ENCODE measurements around the gene PCIF1. TPM values are rescaled to one million over a fixed set of nuclear protein-coding genes. Genes with fewer than 3 reads are reported as not detected.

PCIF1 gene
- 13.1 and 14.9 TPM in 2 replicates for total RNA-seq (2014; rRNA removed; shearing (Covaris generic))

GRCh38 chr20:45934586-45935415 is at the start of gene PCIF1:
Gene PCIF1, plus strand, starts transcription at chr20:45934683. Its CDS starts 4,317 bp downstream, at chr20:45939000.

GRCh38 chr20:45887346-45887715 is 47.2 kb upstream of the PCIF1 start, which contains the start of gene SPATA25:
Gene SPATA25, minus strand, starts transcription at chr20:45887622. Its CDS starts 32 bp downstream, at chr20:45887590.

GRCh38 chr20:45890985-45891983 is 43.2 kb upstream of the PCIF1 start, which contains the start of the genes CTSA and NEURL2:
Gene CTSA, plus strand, starts transcription at chr20:45891335. Its CDS starts 234 bp downstream, at chr20:45891569.
Gene NEURL2, minus strand, starts transcription at chr20:45891208. Its CDS starts 217 bp downstream, at chr20:45890991.

GRCh38 chr20:45911486-45912343 is 22.8 kb upstream of the PCIF1 start, which contains the start of gene PLTP:
Gene PLTP, minus strand, starts transcription at chr20:45912155. Its CDS starts 703 bp downstream, at chr20:45911452.

GRCh38 chr20:45971675-45972499 is 37.4 kb downstream of the PCIF1 start, which contains the start of gene ZNF335:
Gene ZNF335, minus strand, starts transcription at chr20:45972203. Its CDS starts 793 bp downstream, at chr20:45971410.

Other genes starting within 250 kb of the PCIF1 start
- gene WFDC13, start 232.6 kb upstream of the PCIF1 start, total RNA-seq (2014; rRNA removed; shearing (Covaris generic)) = not detected in 2 replicates
- not detected in 2 replicates for gene WFDC10B, start 229.7 kb upstream of the PCIF1 start, total RNA-seq (2014; rRNA removed; shearing (Covaris generic))
- gene SPINT4, start 212.3 kb upstream of the PCIF1 start, total RNA-seq (2014; rRNA removed; shearing (Covaris generic)) = not detected in 2 replicates
- gene WFDC3, start 142.8 kb upstream of the PCIF1 start, total RNA-seq (2014; rRNA removed; shearing (Covaris generic)) = 0.41 and 1.9 TPM in 2 replicates
- gene DNTTIP1, start 142.7 kb upstream of the PCIF1 start, total RNA-seq (2014; rRNA removed; shearing (Covaris generic)) = 100 and 116 TPM in 2 replicates
- gene UBE2C, start 122.0 kb upstream of the PCIF1 start, total RNA-seq (2014; rRNA removed; shearing (Covaris generic)) = 200 and 242 TPM in 2 replicates
- gene TNNC2, start 107.4 kb upstream of the PCIF1 start, total RNA-seq (2014; rRNA removed; shearing (Covaris generic)) = 1.7 TPM in 1 of 2 replicates, not detected in the other
- 89.4 and 89.5 TPM in 2 replicates for gene SNX21, start 100.9 kb upstream of the PCIF1 start, total RNA-seq (2014; rRNA removed; shearing (Covaris generic))
- gene ACOT8, start 77.3 kb upstream of the PCIF1 start, total RNA-seq (2014; rRNA removed; shearing (Covaris generic)) = 52.4 and 54.0 TPM in 2 replicates
- 3.1 and 3.8 TPM in 2 replicates for gene ZSWIM3, start 77.1 kb upstream of the PCIF1 start, total RNA-seq (2014; rRNA removed; shearing (Covaris generic))
- 6.6 and 13.4 TPM in 2 replicates for gene ZSWIM1, start 53.5 kb upstream of the PCIF1 start, total RNA-seq (2014; rRNA removed; shearing (Covaris generic))
- gene SPATA25, start 47.1 kb upstream of the PCIF1 start, total RNA-seq (2014; rRNA removed; shearing (Covaris generic)) = 2.6 and 3.1 TPM in 2 replicates
- gene NEURL2, start 43.5 kb upstream of the PCIF1 start, total RNA-seq (2014; rRNA removed; shearing (Covaris generic)) = 6.0 and 6.7 TPM in 2 replicates
- gene CTSA, start 43.3 kb upstream of the PCIF1 start, total RNA-seq (2014; rRNA removed; shearing (Covaris generic)) = 59.4 and 69.5 TPM in 2 replicates
- 73.1 and 78.4 TPM in 2 replicates for gene PLTP, start 22.5 kb upstream of the PCIF1 start, total RNA-seq (2014; rRNA removed; shearing (Covaris generic))
- 32.9 and 37.4 TPM in 2 replicates for gene ZNF335, start 37.5 kb downstream of the PCIF1 start, total RNA-seq (2014; rRNA removed; shearing (Covaris generic))
- 0.11 and 0.21 TPM in 2 replicates for gene MMP9, start 74.2 kb downstream of the PCIF1 start, total RNA-seq (2014; rRNA removed; shearing (Covaris generic))
- gene SLC12A5, start 94.5 kb downstream of the PCIF1 start, total RNA-seq (2014; rRNA removed; shearing (Covaris generic)) = not detected in 2 replicates
- 20.6 and 21.6 TPM in 2 replicates for gene NCOA5, start 155.3 kb downstream of the PCIF1 start, total RNA-seq (2014; rRNA removed; shearing (Covaris generic))
- 5.4 and 6.1 TPM in 2 replicates for gene CD40, start 183.6 kb downstream of the PCIF1 start, total RNA-seq (2014; rRNA removed; shearing (Covaris generic))

Measured in A375 (cell line).